Stimulated activated CD8-positive, alpha-beta memory T cell treated with anti-CD3 and anti-CD28 coated beads, Interleukin-4, amount 100 ng/mL, for 4 hours (primary cell): ENCODE data around the gene ANKRD11.
A peak's percentile ranks its signal among the peaks of the same experiment; 100 is the strongest.
"Not testable (repeated sequence)": the region's sequence is repeated elsewhere in the genome, so short reads cannot be mapped to it uniquely, and the experiment has no call there.

Experiments
- DNase-seq, 2 donors: peaks; one replicate each; pipeline ENCODE4 v3.0.0-alpha.2; 2020; ENCODE audit warnings: low read depth in 2 of 2, low spot score in 1 of 2

The ANKRD11 gene

GRCh38 chr16:89433363-89433984 is 56.9 kb downstream of the ANKRD11 start:
- not testable (repeated sequence) for DNase-seq

- no peak for DNase-seq
Observed at GRCh38 chr16:89431630-89432029, 58.7 kb downstream of the ANKRD11 start.

GRCh38 chr16:89431158-89431584 is 59.2 kb downstream of the ANKRD11 start:
- no peak for DNase-seq

GRCh38 chr16:89430436-89431157 is 59.8 kb downstream of the ANKRD11 start:
- no peak for DNase-seq

GRCh38 chr16:89428605-89429004 is 61.8 kb downstream of the ANKRD11 start:
- not testable (repeated sequence) for DNase-seq

GRCh38 chr16:89426736-89427530 is 63.4 kb downstream of the ANKRD11 start:
- DNase-seq, result no peak

- DNase-seq, result no peak
Observed at GRCh38 chr16:89425523-89425922, 64.8 kb downstream of the ANKRD11 start.

GRCh38 chr16:89423681-89424260 is 66.6 kb downstream of the ANKRD11 start:
- DNase-seq, result no peak

GRCh38 chr16:89422905-89423630 is 67.3 kb downstream of the ANKRD11 start:
- peak in 1 of 2 donors; percentile 59 for DNase-seq

- DNase-seq, result peak in 1 of 2 donors; percentile 21
Observed at GRCh38 chr16:89422527-89422904, 67.8 kb downstream of the ANKRD11 start.

- not testable (repeated sequence) for DNase-seq
Observed at GRCh38 chr16:89421300-89421699, 69.1 kb downstream of the ANKRD11 start.

GRCh38 chr16:89420204-89420603 is 70.2 kb downstream of the ANKRD11 start:
- no peak for DNase-seq

GRCh38 chr16:89418352-89418751 is 72.0 kb downstream of the ANKRD11 start:
- no peak for DNase-seq

GRCh38 chr16:89417352-89417751 is 73.0 kb downstream of the ANKRD11 start:
- no peak for DNase-seq

GRCh38 chr16:89413811-89414585 is 76.4 kb downstream of the ANKRD11 start:
- DNase-seq, result no peak

- no peak for DNase-seq
Observed at GRCh38 chr16:89412811-89413210, 77.5 kb downstream of the ANKRD11 start.

- no peak for DNase-seq
Observed at GRCh38 chr16:89411335-89411850, 79.0 kb downstream of the ANKRD11 start.

GRCh38 chr16:89410794-89411309 is 79.5 kb downstream of the ANKRD11 start:
- DNase-seq, result no peak

- no peak for DNase-seq
Observed at GRCh38 chr16:89410322-89410721, 80.0 kb downstream of the ANKRD11 start.
